Epidermal melanocyte (primary cell): ENCODE results near the gene NEXMIF.
"Not testable (repeated sequence)": the region's sequence is repeated elsewhere in the genome, so short reads cannot be mapped to it uniquely, and the experiment has no call there.

Experiments
- DNase-seq: peaks from one replicate; pipeline ENCODE4 v3.0.0; 2011; ENCODE audit warnings: low spot score; ENCODE audit not compliant: insufficient read length

Gene NEXMIF

GRCh38 chrX:74797338-74797887, 127.8 kb downstream of the NEXMIF start:
- DNase-seq = no peak

- DNase-seq = no peak
These were observed 136.6 kb downstream of the NEXMIF start for GRCh38 chrX:74788545-74789086.

GRCh38 chrX:74784629-74785028, 140.6 kb downstream of the NEXMIF start:
- DNase-seq = no peak

GRCh38 chrX:74781507-74782034, 143.7 kb downstream of the NEXMIF start:
- DNase-seq = no peak

GRCh38 chrX:74779175-74779574, 146.1 kb downstream of the NEXMIF start:
- DNase-seq = no peak

- DNase-seq = no peak
These were observed 150.3 kb downstream of the NEXMIF start for GRCh38 chrX:74774988-74775387.

- DNase-seq = no peak
These were observed 188.8 kb downstream of the NEXMIF start for GRCh38 chrX:74736450-74736849.

GRCh38 chrX:74705269-74705668, 220.0 kb downstream of the NEXMIF start:
- DNase-seq = no peak

- DNase-seq = not testable (repeated sequence)
These were observed 223.9 kb downstream of the NEXMIF start for GRCh38 chrX:74701343-74701742.

GRCh38 chrX:74684466-74684865, 240.8 kb downstream of the NEXMIF start:
- DNase-seq = no peak
